Measurements from ENCODE around the gene SPEN. TPM values are rescaled to one million over a fixed set of nuclear protein-coding genes. Genes with fewer than 3 reads are reported as not detected.

SPEN gene
- total RNA-seq (2016; rRNA removed; fragmentation: Illumina TruSeq; extraction: Trizol), result 14.0 and 25.1 TPM in 2 replicates
- total RNA-seq (2016; cell fraction: cytosol; rRNA removed; fragmentation: Illumina TruSeq; extraction: Trizol; ENCODE audit: low read depth), result 7.7 and 8.8 TPM in 2 replicates
- total RNA-seq (2016; cell fraction: insoluble cytoplasmic fraction; rRNA removed; fragmentation: Illumina TruSeq; extraction: Trizol), result 10.1 and 21.7 TPM in 2 replicates
- total RNA-seq (2016; cell fraction: membrane; rRNA removed; fragmentation: Illumina TruSeq; extraction: Trizol), result 9.3 and 12.9 TPM in 2 replicates
- 49.3 and 56.0 TPM in 2 replicates for total RNA-seq (2016; cell fraction: nucleus; rRNA removed; fragmentation: Illumina TruSeq; extraction: Trizol)
- polyA plus RNA-seq (2011; rRNA removed), result 4.8 and 5.0 TPM in 2 replicates
- 2.8 and 3.3 TPM in 2 replicates for polyA plus RNA-seq (2011; cell fraction: cytosol; rRNA removed)
- polyA plus RNA-seq (2011; cell fraction: nucleus; rRNA removed), result 18.8 and 20.8 TPM in 2 replicates
- 21.6 and 23.5 TPM in 2 replicates for polyA plus RNA-seq (2012)
- 0.96 and 1.2 TPM in 2 replicates for polyA plus RNA-seq (2016; cell fraction: cytosol; fragmentation: Illumina TruSeq; extraction: Trizol; ENCODE audit: low read depth)
- polyA plus RNA-seq (2016; cell fraction: insoluble cytoplasmic fraction; fragmentation: Illumina TruSeq; extraction: Trizol; ENCODE audit: low read depth), result 8.1 and 13.9 TPM in 2 replicates
- 2.4 and 4.4 TPM in 2 replicates for polyA plus RNA-seq (2016; cell fraction: membrane; fragmentation: Illumina TruSeq; extraction: Trizol; ENCODE audit: low read depth)
- polyA plus RNA-seq (2016; cell fraction: nucleus; fragmentation: Illumina TruSeq; extraction: Trizol; ENCODE audit: insufficient read depth, low read depth), result 82.7 and 94.7 TPM in 2 replicates
- 26.2 and 39.1 TPM in 2 replicates for polyA minus RNA-seq (2011; rRNA and poly(A)+ RNA removed; ENCODE audit: low replicate concordance)
- 16.2 and 25.1 TPM in 2 replicates for polyA minus RNA-seq (2011; cell fraction: cytosol; rRNA and poly(A)+ RNA removed)
- polyA minus RNA-seq (2011; cell fraction: nucleus; rRNA and poly(A)+ RNA removed), result 33.1 and 35.3 TPM in 2 replicates
- percentile 79 among the genes with signal in this experiment for Bru-seq, nascent RNA
- BruChase-seq, experiment 1, labeled RNA remaining after a 6-hour chase, result percentile 91 among the genes with signal in this experiment
- percentile 88 among the genes with signal in this experiment for BruChase-seq, experiment 2, labeled RNA remaining after a 2-hour chase
- long read RNA-seq, experiment 1, partial matches to known transcripts, result 2 of 3 reads
- long read RNA-seq, experiment 1, other reads (novel, unspliced or antisense), result 1 of 3 reads
- long read RNA-seq, experiment 2, partial matches to known transcripts, result 20 of 26 reads
- long read RNA-seq, experiment 2, other reads (novel, unspliced or antisense), result 6 of 26 reads

- Histone ChIP-seq H2AFZ (ENCODE audit: low read length) (no peak within 1 kb of the TSS), H3K9me3 (ENCODE audit: low read length) (no peaks in the 10 kb centered on the region), H3K27ac (ENCODE audit: extremely low read length, insufficient read depth, low read length) (peak within 1 kb of the TSS; percentile 99), H3K36me3 (replicated peaks in 1 of 2; ENCODE audit: control insufficient read depth in 1 of 2, insufficient read depth in 2 of 2, low read length in 2 of 2) (no peaks in the 10 kb centered on the region), H3K4me1 (ENCODE audit: insufficient read depth, low read length) (peaks cover 58% of the 10 kb centered on the region), H3K79me2 (ENCODE audit: insufficient read depth, low read length) (peaks cover 56% of the 10 kb centered on the region), H3K4me2 (ENCODE audit: low read depth, low read length) (peak within 1 kb of the TSS; percentile 95), H3K4me3 (replicated peaks in 1 of 3; ENCODE audit: insufficient read depth in 1 of 3, low read depth in 2 of 3, low read length in 3 of 3) (peak within 1 kb of the TSS; percentile 83 to 98 (median 98)), H3K9ac (ENCODE audit: insufficient read depth, low read depth, low read length) (peak within 1 kb of the TSS; percentile 91), H4K20me1 (ENCODE audit: insufficient read depth, low read length) (no peaks in the 10 kb centered on the region), H3K27me3 (ENCODE audit: control insufficient read depth in 1 of 2, insufficient read depth in 2 of 2, low read length in 2 of 2) (no peaks in the 10 kb centered on the region; a peak in 1 of 5 replicates)
- ATAC-seq (peak; percentile 84), DNase-seq (ENCODE audit: low spot score) (peak; percentile 92), FAIRE-seq (no peak)
- in situ Hi-C loops (cut with HindIII; ENCODE audit: extremely low pct_ligation_motif_present, low pct_unique_long_range_greater_than_20kb), result no loop called here
- no TSS peak for BruUV-seq (replicated peaks)
- intact Hi-C loops (cut with micrococcal nuclease; ENCODE audit: unreplicated experiment), result loop anchor here (1.0 to 5.0 kb wide), 3 partner anchors 12 to 45 kb away; no protein-coding TSS in a partner anchor
- CTCF ChIA-PET (ENCODE audit: low intra/inter-chr PET ratio, low total read pairs), result no interaction called here
- POLR2A ChIA-PET, result interaction anchor here (0.7 to 10.4 kb wide), 13 partner anchors 10 to 797 kb away, joined by 3 to 208 read pairs (median 6); partner anchors contain the start of gene ZBTB17
- WGBS (ENCODE audit: low lambda C conversion rate), result 0% methylated on average over 16 of the region's 86 CpGs
- 0 out of 2 replicates have a peak, but pooled peaks have one; percentile 28 for TF ChIP-seq ZFP1 (CRISPR knock-in tag; IDR thresholded peaks at IDR 0.05)
- no peak for TF ChIP-seq ZSCAN22 (CRISPR knock-in tag; IDR thresholded peaks at IDR 0.05)
- TF ChIP-seq HIVEP1 (CRISPR knock-in tag; IDR thresholded peaks at IDR 0.05), result peak; percentile 47; the same call in 1 of the 2 replicates
- no peak for TF ChIP-seq RBM39 (IDR thresholded peaks at IDR 0.05; ENCODE audit: low read depth, low read length, poor library complexity, severe bottlenecking)
- TF ChIP-seq SKIL (CRISPR knock-in tag; IDR thresholded peaks at IDR 0.05; ENCODE audit: borderline replicate concordance), result peak; percentile 34; the same call in 1 of the 2 replicates
- peak; percentile 83 for TF ChIP-seq IKZF5 (CRISPR knock-in tag; IDR thresholded peaks at IDR 0.05)
- TF ChIP-seq ATF3 (CRISPR knock-in tag; IDR thresholded peaks at IDR 0.05), result no peak
- TF ChIP-seq MED8 (CRISPR knock-in tag; IDR thresholded peaks at IDR 0.05; ENCODE audit: insufficient replicate concordance), result peak; percentile 29
- no peak for TF ChIP-seq ZNF230 (CRISPR knock-in tag; IDR thresholded peaks at IDR 0.05)
- TF ChIP-seq POLR2G (IDR thresholded peaks at IDR 0.05; ENCODE audit: low read depth, low read length), result peak; percentile 94
- TF ChIP-seq ZBTB38 (CRISPR knock-in tag; IDR thresholded peaks at IDR 0.05), result no peak
- TF ChIP-seq ZNF275 (CRISPR knock-in tag; IDR thresholded peaks at IDR 0.05; ENCODE audit: borderline replicate concordance), result no peak
These were observed at the start of gene SPEN for GRCh38 chr1:15847100-15847892. Gene SPEN, plus strand, starts transcription at chr1:15847707. Its CDS starts 361 bp downstream, at chr1:15848068.
